Measurements from ENCODE around the gene C9orf152. TPM values are rescaled to one million over a fixed set of nuclear protein-coding genes. Genes with fewer than 3 reads are reported as not detected.
A peak's percentile ranks its signal among the peaks of the same experiment; 100 is the strongest.

C9orf152 gene, protein sequence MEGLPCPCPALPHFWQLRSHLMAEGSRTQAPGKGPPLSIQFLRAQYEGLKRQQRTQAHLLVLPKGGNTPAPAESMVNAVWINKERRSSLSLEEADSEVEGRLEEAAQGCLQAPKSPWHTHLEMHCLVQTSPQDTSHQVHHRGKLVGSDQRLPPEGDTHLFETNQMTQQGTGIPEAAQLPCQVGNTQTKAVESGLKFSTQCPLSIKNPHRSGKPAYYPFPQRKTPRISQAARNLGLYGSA
- total RNA-seq, result not detected

DNA sequence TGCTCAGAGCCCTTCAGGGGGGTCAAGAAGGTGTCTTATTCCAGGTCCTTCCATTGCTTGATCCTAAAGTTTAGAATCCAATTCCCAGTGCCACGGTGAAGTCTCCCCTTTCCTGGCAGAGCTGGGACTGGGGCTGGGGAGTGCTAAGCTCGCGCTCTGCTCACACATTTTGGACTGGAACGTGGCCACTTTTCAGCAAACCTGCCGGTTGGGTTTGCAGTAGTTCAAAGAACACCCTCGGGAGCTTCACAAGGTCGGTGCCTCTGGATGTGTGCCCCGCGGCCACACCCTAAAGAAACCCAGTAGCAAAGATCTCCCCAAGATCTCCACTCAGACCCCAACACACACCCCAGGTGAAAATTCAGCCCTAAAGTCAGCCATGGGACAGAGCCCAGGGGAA lies at the start of gene C9orf152:
C9orf152 (minus strand) TSS at position 129 of the 400 bp plus-strand sequence. CDS start 580 bp downstream, outside the sequence.
- ATAC-seq (ENCODE audit: low FRiP score) (no peak), DNase-seq (ENCODE audit: low spot score) (no peak)
- TF ChIP-seq, protein P1, sequence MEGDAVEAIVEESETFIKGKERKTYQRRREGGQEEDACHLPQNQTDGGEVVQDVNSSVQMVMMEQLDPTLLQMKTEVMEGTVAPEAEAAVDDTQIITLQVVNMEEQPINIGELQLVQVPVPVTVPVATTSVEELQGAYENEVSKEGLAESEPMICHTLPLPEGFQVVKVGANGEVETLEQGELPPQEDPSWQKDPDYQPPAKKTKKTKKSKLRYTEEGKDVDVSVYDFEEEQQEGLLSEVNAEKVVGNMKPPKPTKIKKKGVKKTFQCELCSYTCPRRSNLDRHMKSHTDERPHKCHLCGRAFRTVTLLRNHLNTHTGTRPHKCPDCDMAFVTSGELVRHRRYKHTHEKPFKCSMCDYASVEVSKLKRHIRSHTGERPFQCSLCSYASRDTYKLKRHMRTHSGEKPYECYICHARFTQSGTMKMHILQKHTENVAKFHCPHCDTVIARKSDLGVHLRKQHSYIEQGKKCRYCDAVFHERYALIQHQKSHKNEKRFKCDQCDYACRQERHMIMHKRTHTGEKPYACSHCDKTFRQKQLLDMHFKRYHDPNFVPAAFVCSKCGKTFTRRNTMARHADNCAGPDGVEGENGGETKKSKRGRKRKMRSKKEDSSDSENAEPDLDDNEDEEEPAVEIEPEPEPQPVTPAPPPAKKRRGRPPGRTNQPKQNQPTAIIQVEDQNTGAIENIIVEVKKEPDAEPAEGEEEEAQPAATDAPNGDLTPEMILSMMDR (IDR thresholded peaks at IDR 0.05), result no peak

DNA sequence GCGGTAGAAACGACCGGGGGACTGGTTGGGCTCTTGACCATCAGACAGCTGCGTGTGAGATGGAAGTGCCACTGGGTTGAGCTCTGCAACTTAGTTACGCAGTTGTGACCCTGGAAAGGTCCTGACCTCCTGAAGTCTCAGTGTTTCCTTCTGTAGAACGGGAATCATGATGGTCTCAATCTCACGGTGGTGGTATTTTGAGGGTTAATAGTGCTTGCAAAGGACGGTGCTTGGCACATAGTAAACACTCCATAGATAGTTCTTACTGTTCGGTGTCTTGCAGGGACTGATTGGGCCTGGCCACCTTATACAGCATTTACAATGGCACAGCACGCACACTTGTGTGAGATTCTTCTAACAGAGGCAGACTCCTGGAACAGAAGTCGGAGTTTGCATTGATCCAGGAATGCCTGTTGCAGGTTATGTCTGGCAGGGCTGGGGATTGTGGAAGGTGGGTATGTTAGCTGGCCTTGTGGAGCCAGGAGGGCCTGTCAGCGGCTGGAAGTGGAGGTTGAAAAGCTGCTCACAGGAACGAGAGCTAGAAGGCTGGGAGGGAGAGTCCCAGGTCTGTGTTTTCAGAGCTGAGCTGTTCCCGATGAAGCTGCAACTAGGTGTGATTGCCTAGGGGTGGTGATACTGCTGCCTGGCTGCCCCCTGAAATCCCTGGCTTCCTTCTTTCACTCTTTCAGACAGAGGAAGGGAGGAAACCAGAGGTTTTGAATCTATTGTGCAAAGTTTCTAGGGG lies 49.3 kb upstream of the C9orf152 start:
- DNase-seq (ENCODE audit: low spot score) (no peak), ATAC-seq (ENCODE audit: low FRiP score) (no peak)
- TF ChIP-seq, protein P1 (IDR thresholded peaks at IDR 0.05), result no peak

DNA sequence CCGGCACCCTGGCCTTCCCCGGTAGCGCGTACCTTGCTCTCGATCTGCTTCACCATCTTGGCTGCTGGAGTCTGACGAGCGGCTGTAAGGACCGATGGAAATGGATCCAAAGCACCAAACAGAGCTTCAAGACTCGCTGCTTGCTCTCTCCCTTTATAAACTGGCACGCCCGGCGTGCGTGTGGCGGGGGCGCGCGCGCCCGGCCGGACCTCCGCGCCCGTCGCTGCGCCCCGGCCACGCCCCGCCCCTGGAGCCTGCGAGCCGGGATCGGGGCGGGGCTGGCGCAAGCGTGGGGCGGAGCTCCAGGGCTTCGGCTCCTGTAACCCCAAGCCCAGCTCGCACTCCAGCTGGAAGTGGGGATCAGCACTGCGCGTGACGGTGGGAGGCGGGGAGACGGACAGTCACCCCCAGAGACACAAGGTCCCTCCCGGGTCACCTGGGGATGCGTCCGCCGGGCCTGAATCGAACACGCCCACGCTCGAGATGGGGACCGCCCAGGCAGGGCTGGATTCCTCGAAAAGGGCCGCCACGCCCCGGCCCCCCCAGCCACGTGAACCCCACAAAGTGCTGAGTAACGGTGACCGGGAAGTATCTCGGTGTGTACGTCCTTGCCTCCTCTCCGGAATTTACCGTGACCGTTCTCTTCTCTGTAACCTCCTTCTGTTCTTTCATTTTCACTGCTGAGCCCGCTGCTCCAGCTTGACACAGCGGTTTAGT lies 48.6 kb upstream of the C9orf152 start, which contains the start of gene TXN:
TXN (minus strand) TSS at position 128 of the 717 bp plus-strand sequence; CDS start at position 56, 72 bp downstream.
- DNase-seq (ENCODE audit: low spot score), result peak; percentile 91
- TF ChIP-seq, protein P1 (IDR thresholded peaks at IDR 0.05), result no peak
- ATAC-seq (ENCODE audit: low FRiP score), result peak; percentile 88

DNA sequence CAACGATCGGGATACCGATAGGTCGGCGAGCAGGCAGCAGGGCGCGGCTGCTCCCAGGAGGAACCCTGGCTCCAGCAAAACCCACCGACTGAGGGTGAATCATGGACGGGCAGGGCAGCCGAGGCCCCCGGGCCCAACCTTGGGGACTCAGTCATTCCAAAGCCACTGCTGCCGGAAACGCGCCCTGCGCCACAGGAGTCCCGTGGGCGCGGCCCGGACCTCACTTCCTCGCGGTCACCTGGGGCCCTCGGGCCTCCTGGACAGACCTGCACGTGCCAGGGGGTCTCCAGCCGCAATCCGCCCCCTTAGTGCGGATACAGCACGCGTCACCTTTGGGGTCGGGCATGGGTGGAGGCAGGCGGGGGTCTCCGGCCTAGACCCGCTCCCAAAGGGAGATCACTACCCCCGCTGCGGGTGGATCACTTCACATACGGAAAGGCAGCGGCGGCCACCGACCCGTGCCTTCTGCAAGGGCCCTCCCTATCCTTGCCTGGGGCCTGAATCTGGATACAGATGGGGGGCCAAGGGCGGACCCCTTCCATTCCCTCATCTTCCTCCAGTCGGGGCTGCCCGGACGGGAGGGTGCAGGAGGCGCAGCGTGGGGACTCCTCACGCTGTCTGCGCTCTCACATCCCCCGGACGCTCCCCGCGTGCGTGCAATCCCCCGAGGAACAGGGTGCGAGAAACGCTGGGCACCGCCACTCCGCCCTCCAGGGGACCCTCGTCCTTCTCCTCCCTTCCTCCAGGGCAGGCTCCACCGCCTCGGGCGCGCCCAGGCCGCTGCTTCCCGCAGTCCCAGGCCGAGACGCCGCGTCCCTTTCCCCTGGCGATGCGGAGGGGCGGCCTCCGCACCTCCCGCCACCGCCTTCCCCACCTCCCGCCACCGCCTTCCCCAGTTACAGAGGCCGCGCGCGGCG lies 47.8 kb upstream of the C9orf152 start:
- peak; percentile 27 for DNase-seq (ENCODE audit: low spot score)
- TF ChIP-seq, protein P1 (IDR thresholded peaks at IDR 0.05), result no peak
- peak; percentile 16 for ATAC-seq (ENCODE audit: low FRiP score)

DNA sequence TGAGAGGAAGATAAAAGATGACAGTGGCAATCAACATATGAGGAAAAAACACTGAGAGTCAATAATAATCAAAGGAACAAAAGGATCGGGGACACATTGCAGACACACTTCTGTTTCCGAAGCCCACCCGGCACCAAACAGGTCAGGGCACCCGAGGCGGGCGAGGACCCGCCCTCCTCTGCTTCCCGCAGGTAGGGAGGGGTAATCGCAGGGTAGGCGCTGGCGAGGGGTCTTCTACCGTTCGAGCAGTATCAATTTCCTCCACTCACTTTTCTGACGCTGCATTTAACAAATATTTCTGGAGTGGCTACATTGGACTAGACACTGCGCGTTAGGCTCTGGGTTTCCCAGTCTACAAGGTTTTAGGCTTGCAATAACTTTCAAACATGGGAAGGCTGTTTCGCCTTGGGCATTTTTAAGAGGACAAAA lies 47.1 kb upstream of the C9orf152 start:
- no peak for DNase-seq (ENCODE audit: low spot score)
- no peak for ATAC-seq (ENCODE audit: low FRiP score)
- TF ChIP-seq, protein P1 (IDR thresholded peaks at IDR 0.05), result no peak

DNA sequence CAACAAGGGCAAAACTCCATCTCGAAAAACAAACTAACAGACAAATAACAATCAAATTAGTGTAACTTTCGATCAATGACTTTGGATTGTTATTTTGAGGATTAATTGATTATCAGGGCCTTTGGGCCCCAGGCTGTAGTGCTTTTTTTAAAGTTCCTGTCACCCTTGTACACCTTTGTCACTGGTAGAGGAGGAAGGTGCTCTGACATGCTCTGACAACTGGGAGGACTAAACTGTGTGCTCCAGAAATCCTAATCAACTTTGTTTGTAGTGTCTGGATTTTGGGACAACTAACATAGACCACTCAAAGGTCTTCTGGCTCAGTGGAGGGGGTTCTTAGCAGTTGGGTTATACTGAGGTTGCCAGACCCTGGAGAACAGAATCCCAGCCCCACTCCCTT lies 46.5 kb upstream of the C9orf152 start:
- TF ChIP-seq, protein P1 (IDR thresholded peaks at IDR 0.05), result no peak
- ATAC-seq (ENCODE audit: low FRiP score), result no peak
- DNase-seq (ENCODE audit: low spot score), result no peak

All from omental fat pad (tissue), 4 donors.